GM12891 (cell line): Measurements from ENCODE around the gene DHTKD1.

Source experiments
- POLR2A ChIP-seq: IDR thresholded peaks from 2 replicates; pipeline ENCODE4 v1.6.1; 2011; ENCODE audit warnings: low read depth, low read length, control low read depth
- POLR2AphosphoS5 ChIP-seq: IDR thresholded peaks from 2 replicates; pipeline ENCODE4 v1.6.1; 2011; ENCODE audit warnings: low read depth, low read length, control low read depth
- POU2F2 ChIP-seq: IDR thresholded peaks from 2 replicates; pipeline ENCODE4 v1.6.1; 2011; ENCODE audit warnings: low read depth, mild to moderate bottlenecking, control low read depth, low read length, moderate library complexity
- SPI1 ChIP-seq: IDR thresholded peaks from 2 replicates; pipeline ENCODE4 v1.6.1; 2011; ENCODE audit warnings: low read depth, low read length, control low read depth
- TAF1 ChIP-seq: IDR thresholded peaks from 2 replicates; pipeline ENCODE4 v1.6.1; 2011; ENCODE audit warnings: low read depth, low read length, control low read depth

DNA sequence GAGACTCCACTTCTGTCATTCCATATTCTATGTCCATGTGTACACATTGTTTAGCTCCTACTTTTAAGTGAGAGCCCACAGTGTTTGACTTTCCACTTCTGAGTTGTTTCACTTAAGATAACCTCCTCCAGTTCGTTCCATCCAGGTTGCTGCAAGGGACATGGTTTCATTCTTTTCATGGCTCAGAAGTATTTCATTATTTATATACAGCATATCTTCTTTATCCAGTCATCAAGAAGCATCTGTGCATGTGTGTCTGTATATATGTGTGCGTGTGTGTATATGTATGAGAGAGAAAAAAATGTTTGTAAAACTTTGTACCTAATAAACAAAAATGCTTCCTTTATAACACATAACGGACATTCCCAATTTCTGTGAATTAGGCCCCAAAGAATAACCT, 66.9 kb downstream of the DHTKD1 start:
- TF ChIP-seq POLR2A (no peak), POLR2AphosphoS5 (no peak), TAF1 (no peak), SPI1 (no peak), POU2F2 (no peak)
